Endometrial microvascular endothelial cells (primary cell): ENCODE measurements around the gene DNAJC1. TPM values are rescaled to one million over a fixed set of nuclear protein-coding genes. Genes with fewer than 3 reads are reported as not detected.

Source experiments
- in situ Hi-C: cut with HindIII; loops from 2 replicates; pipeline ENCODE4 v1.10.0; 2017; ENCODE audit warnings: low sequenced_read_pairs, low pct_unique_long_range_greater_than_20kb; ENCODE audit errors: inconsistent ontology term
- total RNA-seq: library from RNA; depleted of rRNA; stranded (reverse); fragments of >200 nt; gene quantifications from one replicate; pipeline ENCODE4 v1.2.3, GENCODE V29; 2015; ENCODE audit errors: inconsistent ontology term

The DNAJC1 gene
- total RNA-seq, 1 donor from 2014 or later = 15.0 TPM

GRCh38 chr10:21969326-21970287 is 33.9 kb downstream of the DNAJC1 start:
- in situ Hi-C loops = no loop called here

- in situ Hi-C loops = no loop called here
These were observed 38.4 kb downstream of the DNAJC1 start for GRCh38 chr10:21964983-21965665.

- in situ Hi-C loops = no loop called here
These were observed 41.2 kb downstream of the DNAJC1 start for GRCh38 chr10:21962358-21962757.

GRCh38 chr10:21961847-21962246 is 41.7 kb downstream of the DNAJC1 start:
- in situ Hi-C loops = no loop called here

GRCh38 chr10:21959998-21960397 is 43.5 kb downstream of the DNAJC1 start:
- in situ Hi-C loops = no loop called here

GRCh38 chr10:21954690-21955089 is 48.8 kb downstream of the DNAJC1 start:
- in situ Hi-C loops = no loop called here

- in situ Hi-C loops = no loop called here
These were observed 49.4 kb downstream of the DNAJC1 start for GRCh38 chr10:21954132-21954531.

- in situ Hi-C loops = no loop called here
These were observed 49.9 kb downstream of the DNAJC1 start for GRCh38 chr10:21953585-21954057.

- in situ Hi-C loops = no loop called here
These were observed 53.0 kb downstream of the DNAJC1 start for GRCh38 chr10:21950566-21950965.

- in situ Hi-C loops = no loop called here
These were observed 56.6 kb downstream of the DNAJC1 start for GRCh38 chr10:21946946-21947345.

GRCh38 chr10:21944727-21945386 is 58.7 kb downstream of the DNAJC1 start:
- in situ Hi-C loops = no loop called here

- in situ Hi-C loops = no loop called here
These were observed 59.8 kb downstream of the DNAJC1 start for GRCh38 chr10:21943633-21944265.

GRCh38 chr10:21935439-21936023 is 68.0 kb downstream of the DNAJC1 start:
- in situ Hi-C loops = no loop called here

GRCh38 chr10:21934307-21934706 is 69.2 kb downstream of the DNAJC1 start:
- in situ Hi-C loops = no loop called here

GRCh38 chr10:21929070-21929469 is 74.5 kb downstream of the DNAJC1 start:
- in situ Hi-C loops = no loop called here

GRCh38 chr10:21927631-21928353 is 75.7 kb downstream of the DNAJC1 start:
- in situ Hi-C loops = no loop called here

GRCh38 chr10:21926949-21927348 is 76.6 kb downstream of the DNAJC1 start:
- in situ Hi-C loops = no loop called here

- in situ Hi-C loops = no loop called here
These were observed 77.1 kb downstream of the DNAJC1 start for GRCh38 chr10:21926358-21926925.
